K562 (cell line): ENCODE results near the gene NOSTRIN. TPM values are rescaled to one million over a fixed set of nuclear protein-coding genes. Genes with fewer than 3 reads are reported as not detected.

Experiments used
- BDP1 ChIP-seq: IDR thresholded peaks from 3 replicates; pipeline ENCODE4 v1.6.1; 2011; ENCODE audit not compliant: insufficient read length, insufficient read depth
- CHD7 ChIP-seq: fragments of 200-600 bp; sonication (generic); IDR thresholded peaks from one replicate; pipeline ENCODE4 v1.6.1; 2012; ENCODE audit warnings: mild to moderate bottlenecking, low read depth, low read length, inconsistent platforms
- CUX1 ChIP-seq: fragments of 200-800 bp; sonication (Bioruptor generic); IDR thresholded peaks from 2 replicates; pipeline ENCODE4 v1.6.1; 2016; ENCODE audit warnings: missing genetic modification characterization, missing compliant biosample characterization
- CXXC5 ChIP-seq: fragments of 250-450 bp; sonication (Bioruptor Pico); IDR thresholded peaks from 2 replicates; pipeline ENCODE4 v1.8.0; 2022; ENCODE audit warnings: inconsistent platforms, mild to moderate bottlenecking, moderate library complexity
- FOSL1 ChIP-seq: fragments of 200-800 bp; sonication (Bioruptor generic); conservative IDR thresholded peaks from 2 replicates; pipeline ENCODE4 v1.6.1; 2016; ENCODE audit warnings: missing genetic modification characterization, missing compliant biosample characterization
- HDGF ChIP-seq: fragments of 450-650 bp; IDR thresholded peaks from 2 replicates; pipeline ENCODE4 v1.6.1; 2016
- HMGN3 ChIP-seq: IDR thresholded peaks from 2 replicates; pipeline ENCODE4 v1.6.1; 2011; ENCODE audit warnings: borderline replicate concordance, low read depth, mild to moderate bottlenecking, mixed read lengths, low read length; ENCODE audit not compliant: insufficient read length; ENCODE audit errors: extremely low read depth
- PTTG1 ChIP-seq: fragments of 450-650 bp; IDR thresholded peaks from 2 replicates; pipeline ENCODE4 v1.6.1; 2016; ENCODE audit warnings: low read depth, mild to moderate bottlenecking, missing genetic modification characterization, missing compliant biosample characterization
- PURB ChIP-seq: sonication (generic); formaldehyde crosslinking; IDR thresholded peaks from 2 replicates; pipeline ENCODE4 v1.9.0; 2021; ENCODE audit warnings: low read depth, mild to moderate bottlenecking, missing genetic modification reagents
- USF1 ChIP-seq: sonication (generic); formaldehyde crosslinking; IDR thresholded peaks from 2 replicates; pipeline ENCODE4 v1.9.0; 2022; ENCODE audit warnings: mild to moderate bottlenecking, missing genetic modification reagents
- ZBTB8A ChIP-seq: fragments of 450-650 bp; IDR thresholded peaks from 2 replicates; pipeline ENCODE4 v1.6.1; 2018; ENCODE audit warnings: mild to moderate bottlenecking, moderate library complexity; ENCODE audit not compliant: partially characterized antibody
- polyA plus RNA-seq, 8 experiments: library from polyadenylated mRNA; depleted of rRNA in 4 of 8; stranded (reverse) in 5 of 8; unstranded in 3 of 8; fragments of >200 nt; fragmentation: Nextera tagmentation in 2 of 8; fragmentation: Illumina TruSeq in 1 of 8; extraction: Ambion mirVana in 2 of 8; extraction: Trizol in 1 of 8; gene quantifications; 2 replicates each; pipeline versions ENCODE4 v1.2.1 to v1.2.3, GENCODE V29; 2011 to 2014; ENCODE audit warnings: inconsistent platforms in 1 of 8, missing spikeins in 1 of 8
- total RNA-seq, 7 experiments: library from RNA; depleted of rRNA in 6 of 7; stranded (reverse); fragments of >200 nt in 6 of 7; fragmentation: Illumina TruSeq in 2 of 7; extraction: Trizol in 2 of 7; gene quantifications; 2 replicates each; pipeline versions ENCODE4 v1.2.1 to v1.2.3, GENCODE V29; 2011 to 2021; ENCODE audit warnings: low replicate concordance in 1 of 7

Gene NOSTRIN
- total and polyA plus RNA-seq, 9 of the 15 experiments (the other 6 are each of a cell fraction or from before 2014, with no cell fraction given), result 26.7 to 82.9 (median 56.3) TPM

GRCh38 chr2:168797286-168797655 lies 5.2 kb upstream of the NOSTRIN start (continued):
- TF ChIP-seq USF1 (CRISPR knock-in tag) (no peak), CUX1 (CRISPR knock-in tag) (peak; percentile 80; the same call in 1 of the 2 replicates), PURB (CRISPR knock-in tag) (no peak), BDP1 (no peak), ZBTB8A (no peak), HDGF (no peak), FOSL1 (tag) (no peak; the same call in 1 of the 2 replicates), CXXC5 (no peak), PTTG1 (tag) (no peak), CHD7 (no peak), HMGN3 (no peak)
